Measurements from ENCODE around the gene ANXA8L1. TPM values are rescaled to one million over a fixed set of nuclear protein-coding genes. Genes with fewer than 3 reads are reported as not detected.

Gene ANXA8L1
- total and polyA plus RNA-seq, 2 donors (not counting 1 experiment from before 2014, with no cell fraction given), result not detected

DNA sequence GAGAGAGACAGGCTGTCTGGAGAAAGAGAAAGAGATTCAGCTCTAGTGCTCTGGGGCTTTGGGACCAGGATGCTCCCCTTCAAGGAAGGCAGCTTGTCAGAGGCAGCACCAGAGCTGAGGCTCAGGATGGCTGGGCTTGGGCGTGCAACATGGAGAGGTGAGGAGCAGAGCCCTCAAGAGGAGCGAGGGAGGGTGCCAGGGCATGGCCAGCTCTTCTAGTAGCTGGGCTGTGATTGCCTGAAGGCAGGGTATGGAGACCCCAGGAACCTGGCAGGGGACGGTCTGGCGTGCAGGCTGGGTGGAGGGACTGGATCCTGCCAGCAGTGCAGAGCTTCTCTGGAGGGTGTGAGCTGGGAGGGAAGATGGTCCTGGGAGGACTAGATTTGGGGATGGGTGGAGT, 48.6 kb upstream of the ANXA8L1 start:
- intact Hi-C loops (cut with micrococcal nuclease), result no loop called here
- Histone ChIP-seq H2AFZ (ENCODE audit: insufficient read depth, low read depth, low read length, poor library complexity, severe bottlenecking) (no peak overlapping the region), H3K4me1 (ENCODE audit: control insufficient read depth in 2 of 2, insufficient read depth in 2 of 2, low read length in 2 of 2) (no peaks in the 10 kb centered on the region), H3K4me2 (replicated peaks; ENCODE audit: low read depth, low read length, poor library complexity, severe bottlenecking) (no peak overlapping the region), H3K27me3 (replicated peaks in 1 of 4; ENCODE audit: control extremely low read depth in 1 of 4, control insufficient read depth in 3 of 4, insufficient read depth in 4 of 4, low read length in 3 of 4) (peaks cover 0 to 4% (median 0%) of the 10 kb centered on the region in 4 experiments), H3K9me3 (ENCODE audit: control extremely low read depth in 1 of 3, control insufficient read depth in 2 of 3, insufficient read depth in 1 of 3, low read length in 2 of 3) (no peaks in the 10 kb centered on the region), H4K20me1 (ENCODE audit: control insufficient read depth, insufficient read depth, low read length, poor library complexity, severe bottlenecking) (no peaks in the 10 kb centered on the region), H3K79me2 (ENCODE audit: control insufficient read depth, insufficient read depth, low read length) (no peaks in the 10 kb centered on the region), H3K27ac (ENCODE audit: low read length in 2 of 2) (no peak overlapping the region), H3K4me3 (ENCODE audit: control extremely low read depth in 1 of 5, extremely low read depth in 1 of 5, insufficient read depth in 1 of 5, low read depth in 2 of 5, low read length in 4 of 5) (no peak overlapping the region), H3K36me3 (replicated peaks in 1 of 2; ENCODE audit: control extremely low read depth in 1 of 2, control insufficient read depth in 1 of 2, extremely low read depth in 1 of 2, insufficient read depth in 2 of 2, low read length in 1 of 2) (no peaks in the 10 kb centered on the region), H3K9ac (ENCODE audit: low read length) (no peak overlapping the region)
- no peaks in the 10 kb centered on the region for H3K4me1 Mint-ChIP-seq
- H3K27me3 Mint-ChIP-seq, result peaks cover 32% of the 10 kb centered on the region
- no peaks in the 10 kb centered on the region for H3K9me3 Mint-ChIP-seq (ENCODE audit: insufficient read depth)
- DNase-seq (no peak), ATAC-seq (ENCODE audit: low read depth) (no peak)
- no peak for TF ChIP-seq EZH2 (IDR thresholded peaks at IDR 0.05; ENCODE audit: borderline replicate concordance, insufficient read depth, low read depth, low read length, poor library complexity, severe bottlenecking)
- no peak for TF ChIP-seq CTCF (IDR thresholded peaks at IDR 0.05)
- WGBS (ENCODE audit: insufficient coverage), result 96% methylated on average over 4 of the region's 4 CpGs
- CTCF ChIA-PET, result no interaction called here
- no peak overlapping the region for H3K27ac Mint-ChIP-seq
- H3K4me3 Mint-ChIP-seq, result no peak overlapping the region
- POLR2A ChIA-PET, result no interaction called here

GRCh38 chr10:46327685-46328084, 47.9 kb upstream of the ANXA8L1 start:
- Histone ChIP-seq H3K36me3 (replicated peaks in 1 of 2; ENCODE audit: control extremely low read depth in 1 of 2, control insufficient read depth in 1 of 2, extremely low read depth in 1 of 2, insufficient read depth in 2 of 2, low read length in 1 of 2) (no peaks in the 10 kb centered on the region), H3K79me2 (ENCODE audit: control insufficient read depth, insufficient read depth, low read length) (no peaks in the 10 kb centered on the region), H3K4me3 (ENCODE audit: control extremely low read depth in 1 of 5, extremely low read depth in 1 of 5, insufficient read depth in 1 of 5, low read depth in 2 of 5, low read length in 4 of 5) (no peak overlapping the region), H4K20me1 (ENCODE audit: control insufficient read depth, insufficient read depth, low read length, poor library complexity, severe bottlenecking) (no peaks in the 10 kb centered on the region), H3K4me2 (replicated peaks; ENCODE audit: low read depth, low read length, poor library complexity, severe bottlenecking) (no peak overlapping the region), H3K27me3 (replicated peaks in 1 of 4; ENCODE audit: control extremely low read depth in 1 of 4, control insufficient read depth in 3 of 4, insufficient read depth in 4 of 4, low read length in 3 of 4) (peaks cover 0 to 4% (median 0%) of the 10 kb centered on the region in 4 experiments), H3K4me1 (ENCODE audit: control insufficient read depth in 2 of 2, insufficient read depth in 2 of 2, low read length in 2 of 2) (no peaks in the 10 kb centered on the region), H3K9me3 (ENCODE audit: control extremely low read depth in 1 of 3, control insufficient read depth in 2 of 3, insufficient read depth in 1 of 3, low read length in 2 of 3) (no peaks in the 10 kb centered on the region), H2AFZ (ENCODE audit: insufficient read depth, low read depth, low read length, poor library complexity, severe bottlenecking) (no peak overlapping the region), H3K9ac (ENCODE audit: low read length) (no peak overlapping the region), H3K27ac (ENCODE audit: low read length in 2 of 2) (no peak overlapping the region)
- intact Hi-C loops (cut with micrococcal nuclease), result no loop called here
- 80% methylated on average over 5 of the region's 5 CpGs for WGBS (ENCODE audit: insufficient coverage)
- ChIA-PET CTCF (interaction anchor here (1.0 kb wide), 1 partner anchor 13 kb away, joined by 3 read pairs; no protein-coding TSS in a partner anchor), POLR2A (no interaction called here)
- no peak for ATAC-seq (ENCODE audit: low read depth)
- TF ChIP-seq EZH2 (IDR thresholded peaks at IDR 0.05; ENCODE audit: borderline replicate concordance, insufficient read depth, low read depth, low read length, poor library complexity, severe bottlenecking), result no peak
- no peak for TF ChIP-seq CTCF (IDR thresholded peaks at IDR 0.05)
- Mint-ChIP-seq H3K4me3 (no peak overlapping the region), H3K9me3 (ENCODE audit: insufficient read depth) (no peaks in the 10 kb centered on the region), H3K27me3 (peaks cover 33% of the 10 kb centered on the region), H3K27ac (no peak overlapping the region), H3K4me1 (no peaks in the 10 kb centered on the region)
- DNase-seq, result no peak

All from B cell (primary cell).